Psoas muscle (tissue), 8 donors: ENCODE measurements around the gene PITPNM1. TPM values are rescaled to one million over a fixed set of nuclear protein-coding genes. Genes with fewer than 3 reads are reported as not detected.
A peak's percentile ranks its signal among the peaks of the same experiment; 100 is the strongest.
"Not testable (repeated sequence)": the region's sequence is repeated elsewhere in the genome, so short reads cannot be mapped to it uniquely, and the experiment has no call there.

Experiments
- ATAC-seq, 4 donors: fragments of 200-7000 bp; cut with Tn5 transposase; one replicate each; pipeline ENCODE4 v1.9.1; 2020; ENCODE audit warnings: moderate library complexity in 3 of 4, mild to moderate bottlenecking in 2 of 4
- DNase-seq, 2 donors: peaks; one replicate each; pipeline ENCODE4 v3.0.0-alpha.2; 2020
- H3K27ac ChIP-seq: fragments of 200-600 bp; one replicate; pipeline ENCODE4 v1.8.0; 2022
- H3K27me3 ChIP-seq, 3 donors: fragments of 200-600 bp in 1 of 3; one replicate each; pipeline versions ENCODE4 v1.6.1 to v1.8.0; 2013 to 2022; ENCODE audit warnings: low read length in 2 of 3, mild to moderate bottlenecking in 2 of 3, moderate library complexity in 1 of 3; ENCODE audit not compliant: insufficient read depth in 3 of 3
- H3K36me3 ChIP-seq, 2 donors: fragments of 200-600 bp in 1 of 2; one replicate each; pipeline versions ENCODE4 v1.6.1 to v1.8.0; 2013 to 2022; ENCODE audit warnings: low read depth in 1 of 2, mild to moderate bottlenecking in 1 of 2, moderate library complexity in 1 of 2; ENCODE audit not compliant: insufficient read depth in 1 of 2
- H3K4me1 ChIP-seq: fragments of 200-600 bp; one replicate; pipeline ENCODE4 v1.8.0; 2022
- H3K4me3 ChIP-seq: fragments of 200-600 bp; one replicate; pipeline ENCODE4 v1.8.0; 2022; ENCODE audit warnings: mild to moderate bottlenecking
- H3K9me3 ChIP-seq: fragments of 200-600 bp; one replicate; pipeline ENCODE4 v1.8.0; 2022
- WGBS, 3 donors: extraction: QIAGEN DNeasy Blood & Tissue Kit; methylation state at CpG; one replicate each; pipeline versions ENCODE4 v1.1.6 to v1.1.7; 2013; 5-methylcytosine and 5-hydroxymethylcytosine counted together
- intact Hi-C, 2 donors: fragments of 100-400 bp; cut with DNase I; formaldehyde crosslinking; loops; one replicate each; pipeline versions ENCODE4 v1.11.0 to v1.14.2; 2022
- polyA plus RNA-seq, 3 donors: library from polyadenylated mRNA; stranded (reverse); fragments of 200-250 nt; gene quantifications; one replicate each; pipeline ENCODE4 v1.2.3, GENCODE V29; 2013
- total RNA-seq, 4 donors: library from RNA; stranded (reverse); fragmentation: NEBNext Ultra II Directional in 2 of 4; extraction: Animal tissue kit (Norgen Biotek cat#: 25700) in 2 of 4; gene quantifications; one replicate each; pipeline versions ENCODE4 v1.2.1 to v1.2.4, GENCODE V29; 2021 to 2023
- TF ChIP-seq, protein P1 (sequence below): fragments of 200-600 bp; IDR thresholded peaks from one replicate; pipeline ENCODE4 v1.8.0; 2022; ENCODE audit warnings: antibody characterized with exemption
- donor health status: healthy with polysubstance abuse.
- donor health status: DM: no; HTN: no; CAD: no; lungs with moderate emphysema.
- donor health status: Bipolar disorder and iron deficiency.
- donor health status: healthy.
- donor health status: DM: yes; HTN: yes; CAD: no.
- donor health status: DM: no; HTN: no; CAD: no.
- donor health status: DM: no; HTN: no; CAD: no.
- donor health status: DM: yes; HTN: yes; CAD: no.

Gene PITPNM1
- total and polyA plus RNA-seq, 7 donors = 2.3 to 16.1 (median 7.1) TPM

DNA sequence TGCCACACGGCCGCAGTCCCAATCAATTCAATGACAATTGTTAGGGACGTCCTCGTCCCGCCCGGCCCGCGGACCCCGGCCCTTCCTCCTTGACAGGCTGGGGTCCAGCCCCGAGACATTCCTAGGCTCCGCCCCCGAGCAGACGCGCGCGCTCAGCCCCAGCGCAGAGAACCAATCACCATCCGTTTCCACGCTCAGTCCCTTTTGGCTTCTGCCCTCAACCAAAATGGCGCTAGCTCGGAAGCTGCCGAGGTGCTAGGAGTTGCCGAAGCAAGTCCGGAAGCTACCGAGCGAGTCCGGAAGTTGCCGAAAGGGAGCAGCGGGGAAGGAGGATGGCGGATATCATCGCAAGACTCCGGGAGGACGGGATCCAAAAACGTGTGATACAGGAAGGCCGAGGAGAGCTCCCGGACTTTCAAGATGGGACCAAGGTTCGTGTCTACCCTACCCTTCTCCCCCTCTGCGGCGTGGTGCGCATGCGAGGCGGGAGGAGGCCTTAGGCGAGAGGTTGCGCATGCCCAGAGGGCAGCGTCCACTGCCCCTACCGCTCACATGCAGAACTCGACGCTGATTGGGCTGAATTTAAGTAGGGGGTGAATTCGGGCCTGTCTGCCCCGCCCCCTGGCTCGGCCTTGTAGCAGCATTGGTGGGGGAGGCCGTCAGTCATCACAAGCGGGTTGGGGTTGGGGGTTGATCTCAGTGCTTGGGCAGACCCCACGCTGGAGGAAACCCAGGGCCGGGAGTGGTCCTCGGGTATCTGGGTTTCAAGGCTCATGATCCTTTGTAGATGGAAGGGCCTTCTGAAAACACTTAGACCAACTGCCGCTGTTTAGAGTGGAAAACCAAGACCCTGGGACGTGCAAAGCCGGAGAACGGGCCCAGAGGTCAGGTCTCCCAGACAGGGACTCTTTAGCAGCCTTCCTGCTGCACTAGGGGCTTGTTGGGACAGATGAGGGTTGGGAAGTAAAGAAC is 22.1 kb downstream of the PITPNM1 start, which contains the start of gene AIP:
Gene AIP (plus strand): TSS at position 200 of the 972 bp plus-strand sequence. CDS start 133 bp downstream, at position 333.
- DNase-seq (peak; percentile 97 to 99), ATAC-seq (peak; percentile 98 to 99 (median 98))
- 9 to 10% (median 9%) methylated on average over 58 to 60 of the region's 60 CpGs for WGBS, 3 donors
- intact Hi-C loops = no loop called here
- H3K27me3 ChIP-seq = no peaks in the 10 kb centered on the region
- H3K4me3 ChIP-seq = peak within 1 kb of the TSS; percentile 75
- peaks cover 0 to 20% of the 10 kb centered on the region in 2 donors for H3K36me3 ChIP-seq
- TF ChIP-seq, protein P1, sequence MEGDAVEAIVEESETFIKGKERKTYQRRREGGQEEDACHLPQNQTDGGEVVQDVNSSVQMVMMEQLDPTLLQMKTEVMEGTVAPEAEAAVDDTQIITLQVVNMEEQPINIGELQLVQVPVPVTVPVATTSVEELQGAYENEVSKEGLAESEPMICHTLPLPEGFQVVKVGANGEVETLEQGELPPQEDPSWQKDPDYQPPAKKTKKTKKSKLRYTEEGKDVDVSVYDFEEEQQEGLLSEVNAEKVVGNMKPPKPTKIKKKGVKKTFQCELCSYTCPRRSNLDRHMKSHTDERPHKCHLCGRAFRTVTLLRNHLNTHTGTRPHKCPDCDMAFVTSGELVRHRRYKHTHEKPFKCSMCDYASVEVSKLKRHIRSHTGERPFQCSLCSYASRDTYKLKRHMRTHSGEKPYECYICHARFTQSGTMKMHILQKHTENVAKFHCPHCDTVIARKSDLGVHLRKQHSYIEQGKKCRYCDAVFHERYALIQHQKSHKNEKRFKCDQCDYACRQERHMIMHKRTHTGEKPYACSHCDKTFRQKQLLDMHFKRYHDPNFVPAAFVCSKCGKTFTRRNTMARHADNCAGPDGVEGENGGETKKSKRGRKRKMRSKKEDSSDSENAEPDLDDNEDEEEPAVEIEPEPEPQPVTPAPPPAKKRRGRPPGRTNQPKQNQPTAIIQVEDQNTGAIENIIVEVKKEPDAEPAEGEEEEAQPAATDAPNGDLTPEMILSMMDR = peak; percentile 9
- peak within 1 kb of the TSS; percentile 83 for H3K27ac ChIP-seq
- H3K4me1 ChIP-seq = peaks cover 11% of the 10 kb centered on the region
- no peaks in the 10 kb centered on the region for H3K9me3 ChIP-seq

DNA sequence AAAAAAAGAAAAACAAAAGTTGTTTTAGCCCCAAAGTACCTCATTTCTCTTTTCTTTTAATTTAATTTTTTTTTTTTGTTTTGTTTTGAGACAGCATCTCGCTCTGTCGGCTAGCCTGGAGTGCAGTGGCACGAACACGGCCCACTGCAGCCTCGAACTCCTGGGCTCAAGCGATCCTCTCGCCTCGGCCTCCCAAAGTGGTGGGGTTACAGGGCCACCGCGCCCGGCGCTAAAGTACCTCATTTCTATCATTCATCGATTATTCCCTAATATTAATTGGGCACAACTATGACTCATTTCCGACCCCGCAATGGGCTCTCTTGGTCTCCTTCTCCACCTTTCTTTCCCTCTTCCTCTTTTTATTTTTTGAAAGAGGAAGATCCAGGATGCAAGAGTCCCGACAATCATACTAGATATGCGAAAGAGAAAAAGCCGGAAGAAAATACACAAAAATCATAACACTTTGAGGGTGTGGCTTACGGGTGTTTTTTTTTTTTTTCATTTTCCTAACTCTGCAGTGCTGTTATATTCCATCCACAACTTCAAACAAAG is 22.8 kb downstream of the PITPNM1 start:
- intact Hi-C loops = no loop called here
- DNase-seq (no peak), ATAC-seq (peak in 1 of 4 donors; percentile 18)
- Histone ChIP-seq H3K27me3 (no peaks in the 10 kb centered on the region), H3K4me1 (peaks cover 11% of the 10 kb centered on the region), H3K4me3 (peak overlapping the region; percentile 75), H3K36me3 (peaks cover 0 to 12% of the 10 kb centered on the region in 2 donors), H3K9me3 (no peaks in the 10 kb centered on the region), H3K27ac (peak overlapping the region; percentile 83)
- TF ChIP-seq, protein P1 = no peak
- WGBS, 3 donors = 41 to 48% (median 47%) methylated on average over 19 of the region's 19 CpGs

DNA sequence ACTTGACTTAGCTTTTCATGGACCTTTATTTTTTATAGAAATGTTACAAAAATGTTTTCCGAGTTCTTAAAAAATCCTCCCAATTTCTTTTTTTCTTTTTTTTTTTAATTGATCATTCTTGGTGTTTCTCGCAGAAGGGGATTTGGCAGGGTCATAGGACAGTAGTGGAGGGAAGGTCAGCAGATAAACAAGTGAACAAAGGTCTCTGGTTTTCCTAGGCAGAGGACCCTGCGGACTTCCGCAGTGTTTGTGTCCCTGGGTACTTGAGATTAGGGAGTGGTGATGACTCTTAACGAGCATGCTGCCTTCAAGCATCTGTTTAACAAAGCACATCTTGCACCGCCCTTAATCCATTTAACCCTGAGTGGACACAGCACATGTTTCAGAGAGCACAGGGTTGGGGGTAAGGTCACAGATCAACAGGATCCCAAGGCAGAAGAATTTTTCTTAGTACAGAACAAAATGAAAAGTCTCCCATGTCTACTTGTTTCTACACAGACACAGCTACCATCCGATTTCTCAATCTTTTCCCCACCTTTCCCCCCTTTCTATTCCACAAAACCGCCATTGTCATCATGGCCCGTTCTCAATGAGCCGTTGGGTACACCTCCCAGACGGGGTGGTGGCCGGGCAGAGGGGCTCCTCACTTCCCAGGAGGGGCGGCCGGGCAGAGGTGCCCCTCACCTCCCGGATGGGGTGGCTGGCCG is 27.7 kb downstream of the PITPNM1 start:
- H3K9me3 ChIP-seq, DNase-seq, H3K4me1 ChIP-seq, H3K4me3 ChIP-seq, intact Hi-C loops, H3K36me3 ChIP-seq, ATAC-seq, H3K27me3 ChIP-seq, H3K27ac ChIP-seq: not testable (repeated sequence)
- WGBS, 3 donors = 77 to 84% (median 81%) methylated on average over 12 to 14 of the region's 16 CpGs

DNA sequence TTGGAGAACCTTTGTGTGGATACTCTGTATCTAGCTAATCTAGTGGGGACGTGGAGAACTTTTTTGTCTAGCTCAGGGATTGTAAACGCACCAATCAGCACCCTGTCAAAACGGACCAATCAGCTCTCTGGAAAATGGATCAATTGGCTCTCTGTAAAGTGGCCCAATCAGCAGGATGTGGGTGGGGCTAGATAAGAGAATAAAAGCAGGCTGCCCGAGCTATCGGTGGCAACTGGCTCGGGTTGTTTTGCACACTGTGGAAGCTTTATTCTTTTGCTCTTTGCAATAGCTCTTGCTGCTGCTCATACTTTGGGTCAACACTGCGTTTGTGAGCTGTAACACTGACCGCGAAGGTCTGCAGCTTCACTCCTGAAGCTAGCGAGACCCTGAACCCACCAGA is 28.5 kb downstream of the PITPNM1 start:
- ATAC-seq, intact Hi-C loops, H3K4me1 ChIP-seq, H3K36me3 ChIP-seq, H3K4me3 ChIP-seq, H3K9me3 ChIP-seq, DNase-seq, H3K27me3 ChIP-seq, H3K27ac ChIP-seq: not testable (repeated sequence)
- 73 to 78% (median 77%) methylated on average over 10 of the region's 10 CpGs for WGBS, 3 donors

DNA sequence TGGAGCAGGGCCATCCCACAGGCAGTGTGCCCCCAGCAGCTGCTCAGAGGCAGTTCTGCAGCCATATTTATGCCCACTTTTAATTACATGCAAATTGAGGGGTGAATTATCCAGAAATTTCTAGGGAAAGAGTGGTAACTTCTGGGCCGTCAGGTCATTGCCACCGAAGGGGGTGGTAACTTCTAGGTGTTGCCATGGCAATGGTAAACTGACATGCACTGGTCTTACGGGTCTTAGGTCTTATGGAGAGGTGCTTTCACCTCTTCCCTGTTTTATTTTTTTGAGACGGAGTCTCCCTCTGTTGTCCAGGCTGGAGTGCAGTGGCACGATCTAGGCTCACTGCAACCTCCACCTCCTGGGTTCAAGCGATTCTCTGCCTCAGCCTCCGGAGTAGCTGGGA is 32.3 kb downstream of the PITPNM1 start:
- Histone ChIP-seq H3K27me3 (no peaks in the 10 kb centered on the region), H3K36me3 (no peaks in the 10 kb centered on the region), H3K27ac (no peak overlapping the region), H3K4me1 (peaks cover 10% of the 10 kb centered on the region), H3K9me3 (no peaks in the 10 kb centered on the region), H3K4me3 (no peak overlapping the region)
- 76 to 80% (median 77%) methylated on average over 7 of the region's 7 CpGs for WGBS, 3 donors
- TF ChIP-seq, protein P1 = no peak
- ATAC-seq (no peak), DNase-seq (no peak)
- intact Hi-C loops = no loop called here
